Thymus (tissue), 11 donors: ENCODE results near the gene SRSF8. TPM values are rescaled to one million over a fixed set of nuclear protein-coding genes. Genes with fewer than 3 reads are reported as not detected.

ENCODE experiments used
- DNase-seq, 9 donors: peaks; one replicate each; pipeline ENCODE4 v3.0.0-alpha.2; 2013; ENCODE audit warnings: low spot score in 9 of 9, low read depth in 6 of 9, missing footprints in 1 of 9
- H3K27ac ChIP-seq, 2 donors: one replicate each; pipeline ENCODE4 v1.5.1; 2013; ENCODE audit warnings: control low read depth in 1 of 2, low read depth in 1 of 2, low read length in 1 of 2, mild to moderate bottlenecking in 1 of 2, moderate library complexity in 1 of 2
- H3K27me3 ChIP-seq, 2 donors: one replicate each; pipeline ENCODE4 v1.5.1; 2013; ENCODE audit warnings: low read length in 1 of 2; ENCODE audit not compliant: control insufficient read depth in 2 of 2, insufficient read depth in 1 of 2
- H3K36me3 ChIP-seq, 2 donors: one replicate each; pipeline ENCODE4 v1.5.1; 2013; ENCODE audit warnings: low read length in 1 of 2, mild to moderate bottlenecking in 1 of 2, moderate library complexity in 1 of 2; ENCODE audit not compliant: control insufficient read depth in 2 of 2, insufficient read depth in 2 of 2
- H3K4me1 ChIP-seq, 2 donors: one replicate each; pipeline ENCODE4 v1.5.1; 2013; ENCODE audit warnings: low read length in 2 of 2; ENCODE audit not compliant: control insufficient read depth in 2 of 2, insufficient read depth in 2 of 2
- H3K4me3 ChIP-seq, 2 donors: one replicate each; pipeline ENCODE4 v1.5.1; 2013; ENCODE audit warnings: low read length in 2 of 2, control low read depth in 1 of 2, mild to moderate bottlenecking in 1 of 2
- H3K9me3 ChIP-seq, 2 donors: one replicate each; pipeline ENCODE4 v1.5.1; 2013; ENCODE audit warnings: low read length in 1 of 2, mild to moderate bottlenecking in 1 of 2; ENCODE audit not compliant: control insufficient read depth in 2 of 2, insufficient read depth in 1 of 2
- WGBS: extraction: QIAGEN DNeasy Blood & Tissue Kit; methylation state at CpG from one replicate; pipeline ENCODE4 v1.1.7; 2013; 5-methylcytosine and 5-hydroxymethylcytosine counted together
- polyA plus RNA-seq: library from polyadenylated mRNA; stranded (reverse); fragments of 200-250 nt; gene quantifications from one replicate; pipeline ENCODE4 v1.2.3, GENCODE V29; 2013
- total RNA-seq: library from RNA; stranded (reverse); fragments of 120-200 nt; gene quantifications from one replicate; pipeline ENCODE4 v1.2.4, GENCODE V29; 2013
- donor health status: healthy.

Gene SRSF8
- total and polyA plus RNA-seq, 2 donors = 12.5 to 76.8 TPM

DNA sequence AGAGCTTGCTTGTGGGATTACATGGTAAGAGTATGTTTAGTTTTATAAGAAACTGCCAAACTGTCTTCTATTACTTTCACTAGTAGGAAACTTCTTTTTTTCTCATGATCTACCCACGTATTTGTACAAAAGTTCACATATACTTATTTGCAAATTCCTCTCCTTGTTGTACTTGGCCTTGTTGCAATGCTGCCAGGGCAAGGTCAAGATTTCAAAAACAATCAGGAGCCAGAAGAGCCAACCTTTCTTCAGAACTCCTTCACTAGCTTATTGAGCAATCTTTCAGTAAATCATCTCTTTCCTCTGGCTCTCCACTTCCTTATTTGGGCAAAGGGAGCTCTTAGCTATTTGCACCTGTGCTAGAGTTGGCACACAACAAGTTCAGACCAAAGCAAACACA, 9.7 kb downstream of the SRSF8 start:
- H3K4me3 ChIP-seq = no peak overlapping the region
- peaks cover 3 to 16% of the 10 kb centered on the region in 2 donors for H3K4me1 ChIP-seq
- H3K27me3 ChIP-seq = no peaks in the 10 kb centered on the region
- peak in 2 of 9 donors; percentile 25 to 59 for DNase-seq
- 22% methylated on average over 1 of the region's 1 CpG for WGBS
- H3K36me3 ChIP-seq = no peaks in the 10 kb centered on the region
- H3K27ac ChIP-seq = peak overlapping the region in 1 of 2 donors; percentile 7
- H3K9me3 ChIP-seq = no peaks in the 10 kb centered on the region

DNA sequence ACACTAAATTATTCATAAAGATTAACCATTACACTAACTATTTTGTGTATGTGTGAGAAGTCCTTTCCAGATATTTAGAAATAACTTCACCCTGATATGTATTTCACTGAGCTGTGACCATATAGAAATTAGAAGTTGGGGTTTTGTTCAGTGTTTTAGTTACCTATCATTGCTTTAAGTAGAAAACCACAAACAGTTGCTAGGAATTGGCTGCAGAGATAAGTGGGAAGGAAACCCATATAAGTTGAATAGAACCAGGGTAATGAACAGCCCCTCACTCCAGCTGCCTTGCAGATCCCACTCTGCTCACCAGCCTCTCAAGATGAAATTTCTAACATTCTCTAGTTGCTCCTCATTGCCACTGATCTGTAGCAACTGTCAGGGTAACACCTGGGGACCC, 10.3 kb downstream of the SRSF8 start:
- H3K4me3 ChIP-seq = no peak overlapping the region
- H3K27me3 ChIP-seq = no peaks in the 10 kb centered on the region
- DNase-seq = peak in 1 of 9 donors; percentile 34
- peak overlapping the region in 1 of 2 donors; percentile 7 for H3K27ac ChIP-seq
- peaks cover 8 to 22% of the 10 kb centered on the region in 2 donors for H3K4me1 ChIP-seq
- no peaks in the 10 kb centered on the region for H3K9me3 ChIP-seq
- no peaks in the 10 kb centered on the region for H3K36me3 ChIP-seq

DNA sequence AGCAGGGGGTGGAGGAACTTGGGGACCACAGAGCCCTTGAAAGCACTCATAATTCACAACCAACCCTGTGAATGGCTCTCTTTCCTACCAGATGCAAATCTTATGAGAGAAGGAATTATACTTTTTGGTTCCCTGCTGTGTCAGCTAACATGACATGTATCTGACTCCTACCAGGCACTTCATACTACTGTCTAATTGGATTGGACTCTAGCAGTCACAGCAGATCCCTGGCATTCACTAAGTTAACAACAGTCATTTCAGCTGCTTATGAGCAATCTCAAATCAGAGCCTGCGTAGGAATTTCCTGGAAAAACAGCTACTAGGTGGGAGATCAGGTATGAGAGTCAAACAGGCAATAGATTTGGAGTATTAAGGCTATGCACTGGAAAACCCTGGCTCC, 11.8 kb downstream of the SRSF8 start:
- H3K4me1 ChIP-seq = peaks cover 8 to 26% of the 10 kb centered on the region in 2 donors
- no peaks in the 10 kb centered on the region for H3K9me3 ChIP-seq
- H3K36me3 ChIP-seq = no peaks in the 10 kb centered on the region
- H3K27me3 ChIP-seq = no peaks in the 10 kb centered on the region
- no peak for DNase-seq
- H3K4me3 ChIP-seq = no peak overlapping the region
- no peak overlapping the region for H3K27ac ChIP-seq
- 99% methylated on average over 1 of the region's 1 CpG for WGBS

DNA sequence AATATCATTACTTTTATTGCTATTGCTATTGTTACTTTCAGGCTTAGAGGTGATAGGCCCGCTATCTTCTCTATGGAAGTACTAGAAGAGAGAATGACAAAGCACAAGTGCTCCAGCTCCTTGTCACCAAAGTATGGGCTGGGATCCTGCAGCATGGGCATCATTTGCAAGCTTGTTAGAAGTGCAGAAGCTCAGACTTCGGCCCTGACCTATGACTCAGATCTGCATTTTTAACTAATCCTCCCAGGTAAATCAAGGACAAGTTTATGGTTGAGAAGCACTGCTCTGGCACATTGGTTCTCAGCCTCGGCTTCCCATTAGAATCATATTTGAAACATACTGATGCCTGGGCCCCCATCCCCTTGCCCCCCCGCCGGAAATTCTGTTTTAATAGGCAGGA, 14.3 kb downstream of the SRSF8 start:
- Histone ChIP-seq H3K36me3 (no peaks in the 10 kb centered on the region), H3K4me3 (no peak overlapping the region), H3K27ac (peak overlapping the region in 1 of 2 donors; percentile 39), H3K4me1 (peaks cover 8 to 26% of the 10 kb centered on the region in 2 donors), H3K27me3 (no peaks in the 10 kb centered on the region), H3K9me3 (no peaks in the 10 kb centered on the region)
- whole genome bisulfite sequencing = 85% methylated on average over 5 of the region's 5 CpGs
- no peak for DNase-seq

DNA sequence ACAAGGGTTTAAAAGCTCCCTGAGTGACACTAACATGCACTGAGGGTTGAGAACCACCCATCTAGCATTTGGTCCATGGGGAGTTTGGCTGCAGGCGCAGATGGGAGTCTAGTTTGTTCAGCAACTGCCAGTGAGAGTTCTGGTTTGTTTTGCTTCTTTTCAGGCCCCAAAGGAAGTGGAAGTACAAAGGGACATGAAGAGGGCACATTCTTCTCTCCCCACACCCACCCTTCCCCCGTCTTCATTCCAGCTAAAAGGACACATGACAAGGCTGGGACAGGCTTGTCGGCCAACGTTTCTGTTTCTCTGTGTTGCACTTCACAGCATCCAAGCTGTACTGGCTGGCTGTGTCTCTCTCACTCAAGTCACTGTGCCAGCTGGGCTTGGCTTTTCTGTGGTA, 14.7 kb downstream of the SRSF8 start:
- Histone ChIP-seq H3K27me3 (no peaks in the 10 kb centered on the region), H3K9me3 (no peaks in the 10 kb centered on the region), H3K4me1 (peaks cover 8 to 25% of the 10 kb centered on the region in 2 donors), H3K36me3 (no peaks in the 10 kb centered on the region), H3K4me3 (no peak overlapping the region), H3K27ac (peak overlapping the region in 1 of 2 donors; percentile 39)
- 69% methylated on average over 4 of the region's 4 CpGs for WGBS
- DNase-seq = peak in 3 of 9 donors; percentile 20 to 59 (median 22)

DNA sequence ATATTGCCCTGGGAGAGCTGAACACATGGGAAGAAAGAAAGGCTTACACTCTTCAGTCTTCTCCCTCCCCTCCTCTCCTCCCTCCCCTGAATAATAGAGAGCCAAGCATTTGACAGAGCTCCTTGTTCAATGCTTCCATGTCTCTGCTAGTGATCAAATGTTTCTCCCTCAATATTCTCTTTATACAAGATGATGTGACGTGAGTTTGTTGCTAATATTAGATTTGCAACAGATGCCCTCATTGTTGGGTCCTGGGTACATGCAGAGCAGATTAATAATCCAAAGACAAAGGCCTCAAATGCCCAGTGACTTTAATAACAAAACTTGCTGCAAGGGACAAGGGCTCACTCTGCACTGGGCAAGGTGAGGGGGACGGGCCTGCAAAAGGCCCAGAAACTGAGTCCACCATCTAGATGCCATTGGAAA, 15.9 kb downstream of the SRSF8 start:
- Histone ChIP-seq H3K4me1 (peaks cover 8 to 17% of the 10 kb centered on the region in 2 donors), H3K36me3 (no peaks in the 10 kb centered on the region), H3K27me3 (no peaks in the 10 kb centered on the region), H3K27ac (no peak overlapping the region), H3K4me3 (no peak overlapping the region), H3K9me3 (no peaks in the 10 kb centered on the region)
- WGBS = 94% methylated on average over 2 of the region's 2 CpGs
- DNase-seq = no peak

DNA sequence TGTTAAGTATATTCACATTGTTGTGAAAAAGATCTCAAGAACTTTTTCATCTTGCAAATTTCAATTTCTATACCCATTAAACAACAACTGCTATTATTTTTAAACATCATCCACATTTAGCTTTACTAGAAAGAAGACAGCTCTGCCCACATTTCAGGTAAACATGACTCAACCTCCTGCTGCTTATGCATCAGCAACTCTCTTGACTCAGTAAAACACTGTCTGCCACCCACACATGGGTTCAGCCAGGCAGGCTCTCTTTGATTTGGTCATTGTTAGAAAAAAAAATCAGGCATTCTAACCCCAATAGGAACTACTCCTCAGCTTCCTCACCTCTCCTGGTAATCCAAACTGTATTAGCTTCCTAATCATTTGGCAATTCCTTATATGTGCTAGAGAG, 17.8 kb downstream of the SRSF8 start:
- H3K27me3 ChIP-seq = no peaks in the 10 kb centered on the region
- no peaks in the 10 kb centered on the region for H3K9me3 ChIP-seq
- no peak for DNase-seq
- no peak overlapping the region for H3K27ac ChIP-seq
- peaks cover 12 to 25% of the 10 kb centered on the region in 2 donors for H3K4me1 ChIP-seq
- no peak overlapping the region for H3K4me3 ChIP-seq
- H3K36me3 ChIP-seq = no peaks in the 10 kb centered on the region

DNA sequence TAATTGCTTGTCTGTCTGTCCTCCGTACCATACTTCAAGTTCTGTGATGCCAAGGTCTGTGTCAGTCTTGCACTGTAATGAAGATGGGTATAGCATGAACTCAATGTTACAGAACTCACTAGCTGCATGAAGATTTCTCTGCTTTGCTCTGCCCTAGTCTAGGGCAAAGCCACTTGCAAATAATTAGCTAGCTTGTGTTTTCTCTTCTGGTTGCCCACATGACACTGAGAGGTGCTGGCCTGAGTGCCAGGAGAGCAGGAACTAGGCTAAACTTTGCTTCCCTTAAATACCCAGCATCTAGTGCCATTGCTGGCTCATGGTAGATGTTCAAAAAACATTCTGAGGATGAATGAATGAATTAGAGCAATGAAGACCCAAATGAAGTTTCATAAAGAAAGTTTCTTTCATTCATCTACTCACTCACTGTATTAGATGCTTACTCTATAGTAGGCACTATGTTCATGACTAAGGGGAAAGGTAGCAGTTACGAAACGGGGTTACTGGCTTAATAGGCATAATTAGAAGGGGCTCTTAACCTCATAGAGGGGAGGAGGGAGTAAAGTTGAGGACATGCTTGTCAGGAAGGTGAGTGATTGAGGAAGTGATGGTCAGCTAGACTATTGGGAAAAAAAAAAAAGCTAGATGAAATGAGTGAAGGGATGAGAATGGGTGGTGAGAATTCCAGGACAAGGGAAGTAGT, 18.5 kb downstream of the SRSF8 start:
- no peaks in the 10 kb centered on the region for H3K9me3 ChIP-seq
- DNase-seq = no peak
- no peaks in the 10 kb centered on the region for H3K36me3 ChIP-seq
- no peak overlapping the region for H3K27ac ChIP-seq
- no peak overlapping the region for H3K4me3 ChIP-seq
- H3K4me1 ChIP-seq = peaks cover 14 to 27% of the 10 kb centered on the region in 2 donors
- H3K27me3 ChIP-seq = peaks cover 0 to 3% of the 10 kb centered on the region in 2 donors
- 98% methylated on average over 3 of the region's 3 CpGs for WGBS

DNA sequence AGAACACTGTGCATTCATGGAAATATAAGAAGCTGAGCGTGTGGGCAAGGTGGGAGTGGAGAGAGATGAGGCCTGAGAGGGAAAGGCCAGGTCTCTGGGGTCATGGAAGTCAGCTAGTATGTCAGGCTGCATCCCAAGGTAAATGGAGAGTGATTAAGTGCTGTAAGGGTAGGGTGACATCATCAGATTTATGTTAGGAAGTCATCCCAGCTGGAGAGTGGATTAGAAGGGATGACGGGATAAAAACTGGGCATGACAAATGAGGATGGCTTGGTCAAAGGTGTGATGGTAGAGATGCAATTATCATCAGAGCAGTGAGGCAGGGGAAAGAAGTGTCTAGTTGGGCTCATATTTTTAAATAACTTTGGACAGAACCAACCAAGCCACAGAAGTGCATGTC, 19.4 kb downstream of the SRSF8 start:
- Histone ChIP-seq H3K9me3 (no peaks in the 10 kb centered on the region), H3K4me1 (peaks cover 16 to 32% of the 10 kb centered on the region in 2 donors), H3K27me3 (peaks cover 0 to 8% of the 10 kb centered on the region in 2 donors), H3K27ac (no peak overlapping the region), H3K4me3 (no peak overlapping the region), H3K36me3 (no peaks in the 10 kb centered on the region)
- no peak for DNase-seq
- WGBS = 95% methylated on average over 2 of the region's 2 CpGs
